HL-60 (cell line): ENCODE results near the gene GOLGA6L24.
"Not testable (repeated sequence)": the region's sequence is repeated elsewhere in the genome, so short reads cannot be mapped to it uniquely, and the experiment has no call there.

Experiments
- DNase-seq, 2 experiments: peaks; one replicate each; pipeline ENCODE4 v3.0.0-alpha.2; 2010 to 2020; ENCODE audit warnings: low read depth in 1 of 2, low spot score in 1 of 2
- H3K27ac ChIP-seq: fragments of 250-450 bp; sonication (Bioruptor Pico); replicated peaks from 2 replicates; pipeline ENCODE4 v1.5.1; 2020; ENCODE audit warnings: mild to moderate bottlenecking, moderate library complexity
- H3K27me3 ChIP-seq: fragments of 250-450 bp; sonication (Bioruptor Pico); 2 replicates; pipeline ENCODE4 v1.5.1; 2021; ENCODE audit warnings: mild to moderate bottlenecking, moderate library complexity; ENCODE audit not compliant: insufficient read depth, poor library complexity, severe bottlenecking
- H3K4me3 ChIP-seq: replicated peaks from 2 replicates; pipeline ENCODE4 v1.5.1; 2011; ENCODE audit warnings: mild to moderate bottlenecking, control low read depth, low read length; ENCODE audit not compliant: insufficient read depth
- long read RNA-seq: library from polyadenylated mRNA; unstranded; transcript quantifications from one replicate; pipeline ENCODE4 v2.0.0, GENCODE V29; 2020

Gene GOLGA6L24, protein sequence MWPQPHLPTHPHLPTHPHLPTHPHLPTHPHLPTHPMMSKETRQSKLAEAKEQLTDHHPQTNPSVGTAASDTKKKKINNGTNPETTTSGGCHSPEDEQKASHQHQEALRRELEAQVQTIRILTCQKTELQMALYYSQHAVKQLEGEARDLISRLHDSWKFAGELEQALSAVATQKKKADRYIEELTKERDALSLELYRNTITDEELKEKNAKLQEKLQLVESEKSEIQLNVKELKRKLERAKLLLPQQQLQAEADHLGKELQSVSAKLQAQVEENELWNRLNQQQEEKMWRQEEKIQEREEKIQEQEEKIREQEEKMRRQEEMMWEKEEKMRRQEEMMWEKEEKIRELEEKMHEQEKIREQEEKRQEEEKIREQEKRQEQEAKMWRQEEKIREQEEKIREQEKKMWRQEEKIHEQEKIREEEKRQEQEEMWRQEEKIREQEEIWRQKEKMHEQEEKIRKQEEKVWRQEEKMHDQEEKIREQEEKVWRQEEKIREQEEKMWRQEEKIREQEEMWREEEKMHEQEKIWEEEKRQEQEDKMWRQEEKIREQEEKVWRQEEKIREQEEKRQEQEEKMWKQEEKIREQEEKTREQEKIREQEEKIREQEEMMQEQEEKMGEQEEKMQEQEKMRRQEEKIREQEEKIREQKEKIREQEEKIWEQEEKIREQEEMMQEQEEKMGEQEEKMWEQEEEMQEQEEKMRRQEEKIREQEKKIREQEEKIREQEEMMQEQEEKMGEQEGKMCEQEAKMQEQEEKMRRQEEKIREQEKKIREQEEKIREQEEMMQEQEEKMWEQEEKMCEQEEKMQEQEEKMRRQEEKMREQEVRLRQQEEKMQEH
- long read RNA-seq, result 0 reads

DNA sequence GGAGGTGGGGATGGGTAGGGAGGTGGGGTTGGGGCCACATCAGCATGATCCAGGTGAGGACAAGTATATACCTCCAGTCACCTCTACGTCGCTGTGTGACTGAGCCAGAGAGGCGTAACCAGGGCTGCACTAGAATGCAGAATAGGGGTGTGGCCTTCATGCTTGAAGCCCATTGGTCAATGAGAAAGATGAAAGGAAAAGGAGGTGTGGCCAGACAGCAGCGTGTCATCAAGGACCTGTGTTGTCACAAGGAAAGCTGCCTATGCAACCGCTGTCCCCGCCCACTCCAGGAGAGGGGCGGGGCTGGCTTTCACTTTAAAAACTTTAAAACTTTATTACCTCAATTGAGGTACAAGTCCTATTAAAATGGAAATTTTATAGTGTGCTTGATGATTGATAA is at the start of gene GOLGA6L24:
Gene GOLGA6L24, minus strand, starts transcription at position 101 of the 400 bp plus-strand sequence. Its CDS starts 61 bp downstream, at position 40.
- not testable (repeated sequence) for H3K27ac ChIP-seq, DNase-seq, H3K4me3 ChIP-seq, H3K27me3 ChIP-seq

DNA sequence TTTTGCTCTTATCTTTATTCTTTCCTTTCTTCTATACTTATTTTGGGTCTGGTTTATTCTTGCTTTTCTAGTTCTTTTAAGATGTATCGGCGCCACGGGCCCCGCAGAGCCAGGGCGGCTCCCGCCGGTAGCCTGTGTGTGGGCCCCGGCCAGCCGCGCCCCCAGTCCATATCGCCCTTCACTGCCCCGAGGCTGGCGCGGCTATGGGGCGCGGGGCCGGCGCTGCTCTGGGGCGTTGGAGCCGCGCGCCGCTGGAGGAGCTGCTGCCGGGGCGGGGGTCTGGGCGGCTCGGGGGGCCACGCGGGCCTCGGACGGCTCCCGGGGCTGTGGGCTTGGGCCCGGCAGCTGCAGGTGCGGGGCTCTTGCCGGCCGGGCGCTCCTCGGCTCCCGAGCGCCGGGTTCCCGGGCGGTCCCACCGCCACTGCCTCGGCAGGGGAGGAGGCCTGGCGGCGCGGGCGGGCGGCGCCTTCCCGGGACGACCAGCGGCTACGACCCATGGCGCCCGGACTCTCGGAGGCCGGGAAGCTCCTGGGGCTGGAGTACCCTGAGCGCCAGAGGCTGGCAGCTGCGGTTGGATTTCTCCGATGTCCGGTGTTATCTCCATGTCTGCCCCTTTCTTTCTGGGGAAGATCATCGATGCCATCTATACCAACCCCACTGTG is 45.0 kb upstream of the GOLGA6L24 start:
- H3K4me3 ChIP-seq, H3K27me3 ChIP-seq, DNase-seq, H3K27ac ChIP-seq: not testable (repeated sequence)

DNA sequence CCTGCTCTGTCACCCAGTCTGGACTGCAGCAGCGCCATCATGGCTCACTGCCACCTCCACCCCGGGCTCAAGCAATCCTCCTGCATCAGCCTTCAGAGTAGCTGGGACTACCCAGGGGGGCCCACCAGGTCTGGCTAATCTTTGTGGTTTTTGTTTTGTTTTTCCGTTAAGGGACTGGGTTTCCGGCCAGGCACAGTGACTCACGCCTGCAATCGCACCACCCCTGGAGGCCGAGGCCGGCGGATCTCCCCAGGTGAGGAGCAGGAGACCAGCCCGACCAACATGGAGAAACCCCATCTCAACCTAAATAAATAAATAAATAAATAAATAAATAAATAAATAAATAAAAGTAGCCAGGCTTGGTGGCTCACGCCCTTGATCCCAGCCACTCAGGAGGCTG is 38.1 kb upstream of the GOLGA6L24 start:
- not testable (repeated sequence) for H3K4me3 ChIP-seq, DNase-seq, H3K27ac ChIP-seq

DNA sequence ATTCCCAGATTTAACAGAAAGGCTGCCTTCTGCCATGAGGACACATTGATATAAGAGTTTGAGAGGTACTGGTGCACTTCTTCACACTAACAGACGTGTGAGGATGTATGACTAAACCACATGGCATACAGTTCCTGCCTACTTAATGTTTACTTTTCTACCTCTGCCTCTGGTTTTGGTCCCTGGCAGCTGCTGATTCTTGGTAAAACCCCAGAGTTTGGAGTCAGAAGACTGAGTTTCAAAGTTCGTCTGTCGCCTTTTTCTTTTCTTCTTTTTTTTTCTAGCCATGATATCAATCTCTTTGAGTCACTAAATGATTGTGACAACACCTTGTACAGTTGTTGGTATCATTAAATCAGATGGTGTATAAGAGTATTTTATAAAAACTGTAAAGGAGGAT is 22.2 kb upstream of the GOLGA6L24 start:
- not testable (repeated sequence) for H3K4me3 ChIP-seq, H3K27me3 ChIP-seq, DNase-seq, H3K27ac ChIP-seq

More for the DNA sequence above, 38.1 kb upstream of the GOLGA6L24 start:
- not testable (repeated sequence) for H3K27me3 ChIP-seq

DNA sequence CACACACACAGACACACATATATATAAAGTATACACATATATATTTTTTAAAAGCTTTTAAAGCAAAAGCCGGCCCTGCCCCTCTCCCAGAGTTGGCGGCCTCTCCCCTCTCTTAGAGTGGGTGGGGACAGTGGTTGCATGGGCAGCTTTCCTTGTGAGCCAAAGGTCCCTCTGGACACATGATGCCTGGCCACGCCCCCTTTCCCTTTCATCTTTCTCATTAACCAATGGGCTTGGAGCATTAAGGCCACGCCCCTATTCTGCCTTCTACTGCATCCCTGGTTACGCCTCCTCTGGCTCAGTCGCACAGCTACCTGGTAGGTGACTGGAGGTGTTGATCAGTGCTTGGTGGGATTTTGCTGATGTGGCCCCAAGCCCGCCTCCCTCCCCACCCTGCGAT is 20.5 kb upstream of the GOLGA6L24 start, which contains the start of gene GOLGA8F:
Gene GOLGA8F, plus strand, starts transcription at position 301 of the 400 bp plus-strand sequence. Its CDS starts 98 bp downstream, at position 399.
- H3K27ac ChIP-seq, H3K4me3 ChIP-seq, H3K27me3 ChIP-seq, DNase-seq: not testable (repeated sequence)

DNA sequence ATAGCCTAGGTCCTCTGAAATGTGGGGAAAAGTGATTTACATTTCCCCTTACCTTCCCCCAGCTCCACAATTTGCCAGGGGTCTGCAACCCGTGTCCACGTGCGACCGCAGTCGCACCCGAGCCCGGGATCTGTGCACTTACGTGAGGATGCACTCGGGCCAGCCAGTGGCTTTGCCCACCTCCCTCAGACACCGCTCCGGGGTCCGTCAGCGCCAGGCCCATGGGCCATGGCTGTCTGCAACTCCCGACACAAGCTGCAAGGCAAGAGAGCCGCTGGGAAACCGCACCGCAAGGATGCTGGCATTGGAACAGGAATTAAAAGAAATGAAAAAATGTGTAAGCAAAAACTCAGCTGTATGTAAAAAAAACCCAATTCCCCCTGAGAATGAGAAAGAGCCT is 7.6 kb upstream of the GOLGA6L24 start:
- DNase-seq, H3K4me3 ChIP-seq, H3K27me3 ChIP-seq, H3K27ac ChIP-seq: not testable (repeated sequence)

DNA sequence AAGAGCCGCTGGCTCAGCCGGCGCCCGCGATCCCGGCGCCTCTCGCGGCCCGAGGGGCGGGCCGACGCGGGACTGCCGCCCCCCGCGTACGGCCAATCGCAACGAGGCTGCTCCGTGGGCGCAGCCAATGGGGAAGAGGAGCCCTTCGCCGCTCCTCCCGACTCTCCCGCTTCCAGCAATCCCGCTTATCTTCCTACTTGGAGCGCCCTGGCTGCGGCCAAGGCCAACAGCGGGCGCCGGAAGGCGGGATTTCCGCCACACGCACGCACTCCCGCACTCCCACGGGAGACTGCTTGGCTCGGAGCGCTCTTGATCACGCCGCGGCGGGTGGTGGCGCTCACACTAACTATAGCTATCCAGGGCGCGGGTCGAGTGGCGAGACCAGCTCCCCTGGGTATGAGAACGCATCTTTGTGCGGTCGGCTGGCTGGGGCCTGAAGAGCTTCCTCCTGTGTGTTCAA is 35.7 kb downstream of the GOLGA6L24 start, which contains the start of gene HERC2:
Gene HERC2, minus strand, starts transcription at position 51 of the 460 bp plus-strand sequence. CDS start 746 bp downstream, outside the sequence.
- not testable (repeated sequence) for H3K27ac ChIP-seq, DNase-seq, H3K27me3 ChIP-seq
- H3K4me3 ChIP-seq, result peak within 1 kb of the TSS; percentile 32

DNA sequence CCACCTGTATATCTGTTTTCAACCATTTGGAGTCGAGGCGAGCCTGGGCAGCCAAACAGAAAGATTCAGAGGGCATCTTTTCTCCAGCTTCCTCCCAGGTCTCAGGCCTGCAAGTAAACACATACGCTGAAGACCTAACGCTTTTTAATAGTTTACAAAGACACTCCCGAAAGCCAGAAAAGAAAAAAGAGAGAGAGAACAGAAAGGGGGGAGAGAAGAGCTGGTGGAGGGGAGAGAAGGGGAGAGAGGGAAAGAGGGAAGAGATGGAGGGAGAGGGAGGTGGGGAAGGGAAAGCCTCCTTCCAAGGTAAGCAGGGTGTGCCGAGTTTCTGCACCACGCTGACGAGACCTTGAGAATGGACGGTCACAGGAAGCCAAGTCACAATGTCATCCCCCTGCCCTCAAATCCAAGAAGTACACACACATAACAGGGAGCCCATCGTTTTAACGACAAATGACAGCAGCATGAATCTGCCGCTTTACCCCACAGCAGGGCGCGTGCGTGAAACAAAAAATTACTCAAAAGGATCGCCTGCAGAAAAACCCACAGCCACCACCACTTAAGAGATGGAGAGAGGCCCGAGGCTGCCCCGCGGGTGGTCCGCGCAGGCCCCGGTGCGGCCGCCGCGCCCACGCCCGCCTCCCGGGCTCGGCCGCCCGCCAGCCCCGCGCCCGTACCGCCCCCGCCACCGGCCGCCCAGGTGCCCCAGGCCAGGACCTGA is 36.4 kb downstream of the GOLGA6L24 start:
- DNase-seq, H3K27me3 ChIP-seq, H3K27ac ChIP-seq: not testable (repeated sequence)
- H3K4me3 ChIP-seq, result peak overlapping the region; percentile 32

DNA sequence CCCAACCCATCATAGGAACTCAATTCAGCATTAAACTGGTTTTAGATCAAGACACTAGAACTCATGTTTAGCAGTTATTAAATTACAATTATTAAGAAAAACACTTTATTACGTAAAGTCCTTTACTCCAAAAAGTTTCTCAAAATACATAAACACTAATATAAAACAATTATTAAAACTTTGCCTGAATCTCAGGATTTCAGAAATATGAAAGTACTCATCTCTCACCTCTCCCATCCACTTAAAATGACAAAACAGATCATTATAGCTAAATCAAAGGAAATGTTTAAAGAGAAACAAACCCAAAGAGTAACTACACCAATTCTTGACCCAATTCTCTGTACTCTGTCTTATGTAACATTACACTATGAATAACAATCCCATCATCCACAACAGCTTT is 38.2 kb downstream of the GOLGA6L24 start:
- H3K4me3 ChIP-seq, H3K27me3 ChIP-seq, DNase-seq, H3K27ac ChIP-seq: not testable (repeated sequence)

DNA sequence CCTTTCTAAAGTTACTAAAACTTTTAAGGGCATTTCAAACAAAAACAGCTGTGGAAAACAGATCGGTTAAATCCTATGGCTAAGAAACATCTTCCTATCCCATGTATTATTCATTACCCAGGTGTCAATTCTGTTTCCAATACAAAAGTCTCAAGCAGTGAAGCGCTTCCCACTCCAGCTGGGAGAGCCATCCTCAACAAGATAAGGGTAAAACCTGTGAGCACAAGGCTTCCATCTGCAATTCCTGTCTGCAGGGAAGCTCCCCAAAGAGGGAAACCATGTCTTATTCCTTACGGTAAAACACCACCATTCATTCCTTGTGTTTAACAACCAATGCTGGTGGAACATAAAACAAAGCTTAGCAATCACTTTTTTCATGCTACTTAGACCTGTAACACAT is 39.1 kb downstream of the GOLGA6L24 start:
- H3K27ac ChIP-seq, DNase-seq, H3K4me3 ChIP-seq, H3K27me3 ChIP-seq: not testable (repeated sequence)

DNA sequence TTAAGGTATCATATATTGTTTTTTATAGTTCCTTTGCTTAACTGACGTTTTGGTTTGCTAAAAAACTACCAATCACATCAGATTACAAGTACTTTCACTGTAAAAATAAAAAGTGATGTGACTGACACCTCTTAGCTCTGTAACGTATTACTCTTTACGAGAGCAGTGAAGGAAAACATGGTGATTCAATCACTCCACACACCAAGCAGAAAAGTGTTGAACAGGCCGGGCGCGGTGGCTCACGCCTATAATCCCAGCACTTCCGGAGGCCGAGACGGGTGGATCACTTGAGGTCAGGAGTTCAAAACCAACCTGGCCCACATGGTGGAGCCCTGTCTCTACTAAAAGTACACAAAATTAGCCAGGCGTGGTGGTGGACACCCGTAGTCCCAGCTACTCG is 39.8 kb downstream of the GOLGA6L24 start:
- H3K27ac ChIP-seq, DNase-seq, H3K27me3 ChIP-seq, H3K4me3 ChIP-seq: not testable (repeated sequence)

DNA sequence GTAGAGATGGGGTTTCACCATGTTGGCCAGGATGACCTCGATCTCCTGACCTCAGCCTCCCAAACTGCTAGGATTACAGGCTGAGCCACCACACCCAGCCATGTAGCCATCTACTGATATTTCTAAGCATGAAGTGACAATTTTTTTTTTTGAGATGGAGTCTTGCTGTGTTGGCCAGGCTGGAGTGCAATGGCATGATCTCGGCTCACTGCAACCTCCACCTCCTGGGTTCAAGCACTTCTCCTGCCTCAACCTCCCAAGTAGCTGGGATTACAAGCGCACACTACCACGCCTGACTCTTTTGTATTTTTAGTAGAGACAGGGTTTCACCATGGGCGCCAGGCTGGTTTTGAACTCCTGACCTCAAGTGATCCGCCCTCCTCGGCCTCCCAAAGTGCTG is 40.9 kb downstream of the GOLGA6L24 start:
- H3K27ac ChIP-seq, H3K27me3 ChIP-seq, H3K4me3 ChIP-seq, DNase-seq: not testable (repeated sequence)

DNA sequence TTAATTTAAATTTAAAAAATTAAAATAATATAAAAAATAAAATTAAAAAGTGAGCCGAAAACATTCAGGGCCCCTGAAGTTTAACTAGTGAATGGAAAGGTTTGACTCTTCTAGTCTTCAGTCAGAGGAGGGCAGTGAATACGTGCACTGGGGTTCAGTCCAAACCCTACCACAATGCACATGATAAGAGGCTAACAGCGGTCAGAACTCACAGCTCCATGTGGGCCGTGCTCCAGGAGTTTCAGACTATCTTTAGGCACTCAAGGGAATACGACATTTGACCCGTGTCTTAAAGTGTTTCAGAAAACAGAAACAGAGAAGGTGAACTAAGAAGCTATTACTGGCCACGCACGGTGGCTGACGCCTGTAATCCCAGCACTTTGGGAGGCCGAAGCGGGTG is 47.4 kb downstream of the GOLGA6L24 start:
- H3K27ac ChIP-seq, H3K27me3 ChIP-seq, H3K4me3 ChIP-seq, DNase-seq: not testable (repeated sequence)

DNA sequence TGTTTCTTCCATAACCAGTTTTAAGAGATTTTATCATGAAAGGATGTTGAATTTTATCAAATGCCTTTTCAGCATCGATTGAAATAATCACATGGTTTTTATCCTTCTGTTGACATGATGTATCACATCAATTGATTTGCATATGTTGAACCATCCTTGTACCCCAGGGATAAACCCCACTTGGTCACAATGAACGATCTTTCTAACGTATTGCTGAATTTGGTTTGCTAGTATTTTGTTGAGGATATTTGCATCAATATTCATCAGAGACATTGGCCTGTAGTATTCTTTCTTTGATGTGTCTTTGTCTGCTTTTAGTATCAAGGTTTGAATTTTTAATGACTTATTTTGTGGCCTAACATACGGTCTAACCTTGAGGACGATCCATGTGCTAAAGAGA is 49.2 kb downstream of the GOLGA6L24 start:
- H3K4me3 ChIP-seq, H3K27me3 ChIP-seq, H3K27ac ChIP-seq, DNase-seq: not testable (repeated sequence)
